Sciatic nerve (tissue), 2 donors: ENCODE data around the gene KLRB1. TPM values are rescaled to one million over a fixed set of nuclear protein-coding genes. Genes with fewer than 3 reads are reported as not detected.
"Not testable (repeated sequence)": the region's sequence is repeated elsewhere in the genome, so short reads cannot be mapped to it uniquely, and the experiment has no call there.

Experiments
- ATAC-seq: fragments of 200-7000 bp; cut with Tn5 transposase; one replicate; pipeline ENCODE4 v1.9.1; 2020; ENCODE audit warnings: mild to moderate bottlenecking, moderate library complexity
- DNase-seq: peaks from one replicate; pipeline ENCODE4 v3.0.0-alpha.2; 2020; ENCODE audit warnings: low spot score
- intact Hi-C: fragments of 100-400 bp; cut with DNase I; formaldehyde crosslinking; loops from one replicate; pipeline ENCODE4 v1.14.2; 2022
- total RNA-seq: library from RNA; stranded (reverse); fragmentation: NEBNext Ultra II Directional; extraction: Animal tissue kit (Norgen Biotek cat#: 25700); gene quantifications from one replicate; pipeline ENCODE4 v1.2.1, GENCODE V29; 2021
- donor health status: DM: no; HTN: no; CAD: no.
- donor health status: DM: no; HTN: no; CAD: no.

The KLRB1 gene
- total RNA-seq, 1 donor from 2014 or later, result 1.4 TPM

DNA sequence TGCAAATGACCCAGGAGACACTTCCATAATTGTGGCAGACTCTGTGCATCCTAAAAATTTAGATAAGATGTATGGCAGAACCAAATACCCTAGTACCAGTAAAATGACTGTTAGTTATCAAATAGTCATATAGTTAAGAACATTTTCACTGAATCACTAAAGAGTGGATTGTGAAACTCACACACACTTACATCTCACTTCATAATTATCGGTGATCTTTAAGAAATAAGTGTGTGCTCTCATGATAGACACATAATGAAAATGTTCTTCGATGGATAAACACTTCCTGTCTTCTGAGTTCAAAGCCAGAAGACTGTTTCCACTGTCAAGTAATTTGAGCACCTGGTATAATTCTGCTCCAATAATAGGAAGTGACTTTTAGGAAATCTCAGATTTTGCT lies 19.1 kb upstream of the KLRB1 start:
- intact Hi-C loops, result no loop called here
- DNase-seq, result no peak
- no peak for ATAC-seq

DNA sequence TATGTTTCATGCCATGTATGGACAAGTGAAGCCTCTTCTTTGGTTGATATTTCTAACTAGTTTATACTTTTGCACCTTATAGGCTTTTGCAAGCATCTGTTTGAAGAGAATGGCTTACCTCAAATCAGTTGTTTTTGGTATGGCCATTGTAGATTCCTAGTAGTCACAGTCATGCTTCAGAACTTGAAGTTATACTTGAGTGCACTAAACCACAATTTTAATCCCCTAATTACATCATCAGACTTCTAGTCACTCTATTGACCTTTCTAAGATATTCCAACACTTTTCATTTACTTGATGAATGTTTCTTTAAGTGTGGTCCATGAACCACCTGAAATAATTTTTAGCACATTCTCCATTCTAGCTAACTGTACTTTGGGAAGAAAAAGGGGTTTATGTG lies 18.6 kb upstream of the KLRB1 start:
- DNase-seq (no peak), ATAC-seq (no peak)
- intact Hi-C loops, result no loop called here

DNA sequence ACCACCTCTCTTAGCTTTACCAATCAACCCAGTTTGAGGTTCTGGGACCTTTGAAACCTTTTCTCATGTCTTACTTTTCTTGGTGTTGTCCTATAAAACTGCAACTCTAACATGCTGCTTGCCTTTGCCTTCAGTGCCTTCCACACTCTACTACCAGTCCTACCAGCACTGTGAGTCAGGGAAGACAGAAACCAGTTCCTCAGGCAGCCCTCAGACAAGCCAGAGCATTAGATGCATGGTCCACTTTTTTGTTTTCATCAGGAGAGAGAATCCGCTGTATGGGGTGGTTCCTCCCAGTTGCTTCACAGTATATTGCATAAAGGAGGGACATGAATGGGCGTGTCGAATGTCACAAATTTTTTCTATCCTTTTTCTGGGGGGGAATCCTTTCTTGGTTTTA lies 17.3 kb upstream of the KLRB1 start:
- intact Hi-C loops, result no loop called here
- ATAC-seq, result no peak
- no peak for DNase-seq

DNA sequence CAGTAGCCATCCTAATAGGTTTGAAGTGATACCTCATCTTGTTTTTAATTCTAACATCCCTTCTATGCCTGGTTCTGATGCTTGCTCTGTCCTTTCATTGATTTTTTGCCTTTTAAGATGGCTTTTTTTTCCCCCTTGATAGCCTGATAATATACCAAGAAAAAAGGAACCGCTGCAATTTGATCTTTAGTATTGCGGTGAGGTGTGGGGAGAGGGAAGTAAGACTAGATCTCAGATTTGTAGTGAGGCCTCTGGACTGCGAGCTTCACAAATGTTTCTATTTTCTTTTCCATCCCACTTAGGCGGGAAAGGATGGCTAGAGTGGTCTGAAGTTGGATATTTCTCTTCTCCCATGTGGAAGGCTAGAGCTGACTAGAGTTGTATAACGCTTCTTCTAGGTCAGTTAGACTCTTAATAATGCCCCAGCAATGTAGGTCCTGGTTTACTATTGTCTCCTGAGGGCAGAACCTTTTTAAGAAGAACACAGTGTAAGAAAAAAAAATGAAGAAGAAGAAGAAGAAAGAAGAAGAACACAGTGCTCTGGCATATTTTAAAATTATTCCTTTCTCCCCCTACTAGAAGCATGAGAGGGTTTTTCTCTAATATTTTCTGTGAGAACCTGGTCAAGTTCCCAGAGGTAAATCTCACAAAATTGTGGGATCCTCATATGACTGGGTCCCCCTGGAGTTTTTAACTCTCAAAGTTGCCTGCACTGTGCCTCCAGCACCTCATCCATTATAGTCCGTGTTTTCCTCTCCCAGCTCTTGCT lies 11.9 kb upstream of the KLRB1 start:
- DNase-seq (no peak), ATAC-seq (no peak)
- intact Hi-C loops, result no loop called here

DNA sequence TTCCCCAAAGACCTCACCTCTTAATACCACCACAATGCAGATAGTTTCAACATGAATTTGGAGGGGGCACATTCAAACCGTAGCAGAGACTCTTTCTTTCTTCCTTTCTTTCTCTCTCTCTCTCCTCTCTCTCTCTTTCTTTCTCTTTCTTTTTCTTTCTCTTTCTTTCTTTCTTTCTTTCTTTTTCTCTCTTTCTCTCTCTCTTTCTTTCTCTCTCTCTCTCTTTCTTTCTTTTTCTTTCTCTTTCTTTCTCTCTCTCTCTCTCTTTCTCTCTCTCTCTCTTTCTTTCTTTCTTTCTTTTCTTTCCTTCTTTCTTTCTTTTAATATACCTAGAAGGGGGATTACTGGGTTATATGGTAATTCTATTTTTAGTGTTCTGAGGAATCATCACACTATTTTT lies 11.2 kb upstream of the KLRB1 start:
- ATAC-seq, intact Hi-C loops, DNase-seq: not testable (repeated sequence)

DNA sequence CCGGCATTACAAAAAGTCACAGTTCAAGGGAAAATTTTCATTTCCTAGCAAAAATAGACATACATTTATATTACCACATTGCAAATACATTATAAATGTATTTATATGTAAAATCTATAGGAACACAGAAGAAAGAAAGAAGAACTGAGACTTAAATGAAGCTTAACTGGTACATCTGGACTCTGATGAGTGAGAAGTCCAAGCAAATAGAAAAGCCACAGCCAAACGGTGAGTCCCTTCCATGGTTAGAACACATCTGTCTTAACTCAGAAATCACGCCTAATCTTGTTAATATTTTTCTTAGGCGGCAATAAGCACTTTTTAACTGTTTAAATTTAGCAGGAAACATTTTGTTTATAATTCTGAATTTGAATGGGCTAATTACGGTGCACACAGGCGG lies 9.4 kb upstream of the KLRB1 start:
- intact Hi-C loops, result no loop called here
- no peak for ATAC-seq
- DNase-seq, result no peak

DNA sequence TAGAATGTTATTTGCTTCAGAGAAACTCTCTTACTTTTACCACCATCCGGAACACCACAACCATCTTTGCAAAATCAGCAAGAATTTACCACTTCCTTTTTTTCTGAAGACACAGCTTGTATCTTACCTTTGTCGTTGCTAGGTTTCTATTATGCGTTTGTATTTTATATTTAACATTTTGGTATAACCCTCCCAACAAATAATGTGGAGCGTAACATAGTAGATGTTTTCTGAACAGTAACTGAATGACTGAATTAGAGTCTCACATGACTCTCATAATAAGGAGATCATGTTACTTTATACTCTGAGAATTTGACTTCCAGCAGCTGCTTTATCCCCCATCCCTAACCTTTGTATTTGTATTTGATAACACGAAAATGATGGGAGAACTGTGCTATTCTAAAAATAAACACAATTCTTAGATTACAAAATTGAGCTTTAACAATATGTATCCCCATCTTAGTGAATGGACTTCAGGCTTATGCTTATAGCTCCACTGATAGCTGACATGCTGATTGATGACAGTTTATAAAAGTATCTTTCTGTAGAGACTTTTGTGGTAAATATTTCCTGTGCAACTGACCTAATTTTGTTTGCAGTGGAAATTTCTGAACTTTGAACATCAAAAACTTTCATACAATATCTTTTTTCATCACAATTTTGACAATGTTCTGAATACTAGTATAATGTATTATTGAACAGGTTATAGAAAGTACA lies 7.9 kb upstream of the KLRB1 start:
- ATAC-seq (peak; percentile 36), DNase-seq (no peak)
- intact Hi-C loops, result no loop called here

DNA sequence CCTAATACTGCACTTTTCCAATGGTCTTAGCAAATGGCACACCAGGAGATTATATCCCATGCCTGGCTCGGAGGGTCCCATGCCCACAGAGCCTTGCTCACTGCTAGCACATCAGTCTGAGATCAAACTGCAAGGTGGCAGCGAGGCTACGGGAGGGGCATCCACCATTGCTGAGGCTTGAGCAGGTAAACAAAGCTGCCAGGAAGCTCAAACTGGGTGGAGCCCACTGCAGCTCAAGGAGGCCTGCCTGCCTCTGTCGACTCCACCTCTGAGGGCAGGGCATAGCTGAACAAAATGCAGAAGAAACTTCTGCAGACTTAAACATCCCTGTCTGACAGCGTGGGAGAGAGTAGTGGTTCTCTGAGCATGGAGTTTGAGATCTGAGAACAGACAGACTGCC lies 2.9 kb upstream of the KLRB1 start:
- intact Hi-C loops, DNase-seq, ATAC-seq: not testable (repeated sequence)

DNA sequence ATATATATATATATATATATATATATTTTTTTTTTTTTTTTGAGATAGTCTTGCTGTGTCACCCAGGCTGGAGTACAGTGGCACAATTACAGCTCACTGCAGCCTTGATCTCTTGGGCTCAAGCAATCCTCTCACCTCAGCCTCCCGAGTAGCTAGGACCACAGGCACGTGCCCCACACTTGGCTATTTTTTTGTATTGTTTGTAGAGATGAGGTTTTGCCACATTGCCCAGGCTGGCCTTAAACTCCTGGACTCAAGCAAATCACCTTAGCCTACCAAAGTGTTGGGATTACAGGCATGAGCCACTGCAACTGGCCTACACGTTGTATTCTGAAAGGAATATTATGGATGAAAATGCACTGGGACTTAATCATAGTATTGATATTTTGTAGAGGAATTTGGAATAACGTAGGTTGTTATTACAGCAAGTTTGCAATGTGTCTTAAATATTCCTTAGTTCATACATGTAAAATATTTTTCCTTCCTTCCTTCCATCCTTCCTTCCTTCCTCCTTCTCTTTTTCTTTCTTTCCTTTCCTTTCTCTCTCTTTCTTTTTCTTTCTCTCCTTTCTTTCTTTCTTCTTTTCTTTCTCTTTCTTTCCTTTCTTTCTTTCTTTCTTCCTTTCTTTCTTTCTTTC lies 862 bp downstream of the KLRB1 start:
- intact Hi-C loops, result no loop called here
- ATAC-seq (no peak), DNase-seq (no peak)

DNA sequence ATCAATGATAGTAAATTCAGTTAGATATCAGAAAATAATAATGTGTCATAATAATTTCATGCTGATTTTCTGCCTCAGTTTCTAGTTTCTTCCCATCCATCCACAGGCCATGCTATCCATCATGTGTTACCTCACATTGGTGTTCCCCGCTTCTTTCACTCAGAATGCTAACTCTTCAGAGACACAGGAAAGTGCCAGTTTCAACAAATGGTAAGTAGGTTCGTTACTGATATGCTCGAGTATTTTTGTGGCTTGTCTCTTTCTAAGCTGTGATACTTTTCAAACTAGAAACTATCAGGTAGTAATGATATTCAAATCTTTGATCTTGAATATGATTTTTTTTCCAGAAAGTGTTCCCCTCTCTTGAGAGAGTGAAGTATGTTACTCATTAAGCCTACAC lies 1.5 kb downstream of the KLRB1 start:
- DNase-seq (no peak), ATAC-seq (no peak)
- intact Hi-C loops, result no loop called here

DNA sequence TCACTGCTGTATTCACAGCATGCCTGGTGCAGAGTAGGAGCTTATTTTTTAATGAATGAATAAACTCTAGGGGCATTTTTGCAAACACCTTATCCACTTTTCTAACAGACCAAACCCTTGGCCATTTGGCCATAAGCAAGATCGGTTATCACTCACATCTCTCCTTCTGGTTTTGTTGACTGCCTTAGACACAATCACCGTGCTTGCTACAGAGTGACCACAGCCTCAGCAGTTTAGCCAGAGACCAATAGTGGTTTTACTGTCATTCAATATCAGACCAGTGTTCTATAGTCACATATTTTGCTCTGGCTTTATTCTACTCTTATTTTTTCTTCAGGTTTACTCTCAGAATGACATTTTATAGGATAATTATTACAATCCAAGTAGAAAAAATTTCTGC lies 2.2 kb downstream of the KLRB1 start:
- no peak for ATAC-seq

DNA sequence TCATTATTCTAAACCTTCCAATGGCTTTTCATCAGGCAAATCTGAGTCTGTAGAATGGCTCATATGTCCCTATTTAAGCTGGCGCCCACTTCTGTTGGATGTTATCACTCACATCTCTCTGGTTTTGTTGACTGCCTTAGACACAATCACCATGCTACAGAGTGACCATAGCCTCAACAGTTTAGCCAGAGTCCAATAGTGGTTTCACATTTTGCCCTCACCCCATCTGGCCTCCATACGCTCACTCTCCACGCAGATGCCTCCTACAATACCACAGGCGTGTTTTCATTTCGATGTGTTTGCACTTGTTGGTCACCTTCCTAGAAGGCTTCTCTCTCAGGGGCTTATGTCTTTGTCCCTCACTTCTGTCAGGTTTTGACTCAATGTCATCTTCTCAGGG lies 3.4 kb downstream of the KLRB1 start:
- DNase-seq (no peak), ATAC-seq (no peak)
- intact Hi-C loops, result no loop called here

More for the DNA sequence above, 2.2 kb downstream of the KLRB1 start:
- DNase-seq, result no peak
- intact Hi-C loops, result no loop called here

DNA sequence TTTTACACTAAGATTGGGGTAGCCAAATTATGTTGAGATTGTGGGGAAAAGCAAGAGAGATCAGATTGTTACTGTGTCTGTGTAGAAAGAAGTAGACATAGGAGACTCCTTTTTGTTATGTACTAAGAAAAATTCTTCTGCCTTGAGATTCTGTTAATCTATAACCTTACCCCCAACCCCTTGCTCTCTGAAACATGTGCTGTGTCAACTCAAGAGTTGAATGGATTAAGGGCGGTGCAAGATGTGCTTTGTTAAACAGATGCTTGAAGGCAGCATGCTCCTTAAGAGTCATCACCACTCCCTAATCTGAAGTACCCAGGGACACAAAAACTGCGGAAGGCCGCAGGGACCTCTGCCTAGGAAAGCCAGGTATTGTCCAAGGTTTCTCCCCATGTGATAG lies 7.3 kb downstream of the KLRB1 start:
- DNase-seq, ATAC-seq, intact Hi-C loops: not testable (repeated sequence)

DNA sequence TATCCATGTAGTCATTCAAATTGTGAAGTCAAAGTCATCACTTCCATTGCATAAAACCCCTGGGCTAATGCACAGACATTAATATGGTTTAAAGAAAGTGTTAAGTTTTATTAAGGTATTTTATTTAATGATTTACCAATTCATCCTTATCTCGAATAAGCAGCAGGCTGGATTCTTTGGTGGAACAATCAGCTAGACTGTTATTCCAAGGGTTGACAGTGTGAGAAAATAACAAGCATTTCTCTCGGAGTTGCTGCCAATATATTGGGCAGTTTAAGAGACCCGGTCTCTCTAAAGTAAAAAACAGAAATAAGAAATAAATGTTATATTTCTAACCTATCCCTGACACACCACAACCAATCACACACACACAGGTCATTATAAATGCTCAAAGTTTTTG lies 9.4 kb downstream of the KLRB1 start:
- DNase-seq (no peak), ATAC-seq (no peak)
- intact Hi-C loops, result no loop called here

DNA sequence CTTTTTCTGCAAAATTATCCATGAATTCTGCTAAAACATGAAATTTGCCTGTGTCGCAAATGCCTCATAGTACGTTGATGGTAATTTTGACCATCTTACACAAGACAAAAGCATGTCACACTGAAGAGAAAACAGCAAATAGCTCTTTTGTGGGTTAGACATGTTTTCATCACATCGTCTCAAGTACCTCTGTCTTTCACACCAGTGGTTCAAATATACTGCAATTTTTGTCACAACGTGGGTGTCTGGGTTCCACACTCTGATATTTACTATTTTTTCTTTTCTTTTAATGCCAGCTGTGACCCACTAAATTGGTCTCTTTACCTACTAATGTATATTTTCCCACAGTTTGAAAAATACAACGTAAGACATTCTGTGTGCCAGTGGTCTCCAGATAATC lies 10.4 kb downstream of the KLRB1 start:
- no peak for DNase-seq
- intact Hi-C loops, result no loop called here
- no peak for ATAC-seq

DNA sequence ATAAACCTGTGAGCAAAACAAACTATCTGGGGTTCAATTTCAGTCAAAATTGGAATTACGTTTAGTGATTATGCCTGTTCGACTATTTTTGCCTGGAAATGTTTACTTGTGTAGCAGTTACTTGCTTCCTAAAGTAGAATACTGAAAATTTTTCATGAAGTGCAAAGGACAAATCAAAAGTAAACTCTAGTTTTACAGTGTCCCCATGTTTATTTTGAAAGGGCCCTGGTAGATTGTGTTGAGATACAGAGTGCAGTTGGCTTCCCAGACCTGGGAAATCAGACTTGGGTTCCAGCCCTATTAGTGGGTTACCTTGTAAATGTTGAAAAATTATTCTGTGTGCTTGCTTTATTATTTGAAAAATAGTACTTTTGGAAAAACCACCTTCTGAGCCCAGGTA lies 17.3 kb downstream of the KLRB1 start:
- intact Hi-C loops, result loop anchor here (2.0 kb wide), 1 partner anchor 70 kb away; no protein-coding TSS in a partner anchor
- no peak for DNase-seq
- ATAC-seq, result no peak

DNA sequence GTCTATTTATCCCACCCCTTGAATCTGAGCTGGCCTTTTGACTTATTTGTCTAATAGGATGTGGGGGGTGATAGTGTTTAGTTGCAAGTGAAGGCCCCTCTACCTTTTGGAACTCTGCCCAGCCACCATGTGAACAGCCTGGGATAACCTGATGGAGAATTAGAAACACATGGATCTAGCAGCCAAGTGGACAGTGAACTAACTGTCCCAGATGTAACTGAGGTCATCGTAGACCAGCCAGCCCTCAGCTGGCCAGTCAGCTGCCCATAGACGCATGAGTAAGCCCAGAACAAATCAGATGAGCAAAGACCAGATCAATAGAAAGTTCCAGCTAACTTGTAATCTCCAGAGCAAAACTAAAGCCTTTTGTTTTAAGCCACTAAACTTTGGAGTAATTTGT lies 19.0 kb downstream of the KLRB1 start:
- no peak for ATAC-seq
- intact Hi-C loops, result no loop called here
- DNase-seq, result no peak

DNA sequence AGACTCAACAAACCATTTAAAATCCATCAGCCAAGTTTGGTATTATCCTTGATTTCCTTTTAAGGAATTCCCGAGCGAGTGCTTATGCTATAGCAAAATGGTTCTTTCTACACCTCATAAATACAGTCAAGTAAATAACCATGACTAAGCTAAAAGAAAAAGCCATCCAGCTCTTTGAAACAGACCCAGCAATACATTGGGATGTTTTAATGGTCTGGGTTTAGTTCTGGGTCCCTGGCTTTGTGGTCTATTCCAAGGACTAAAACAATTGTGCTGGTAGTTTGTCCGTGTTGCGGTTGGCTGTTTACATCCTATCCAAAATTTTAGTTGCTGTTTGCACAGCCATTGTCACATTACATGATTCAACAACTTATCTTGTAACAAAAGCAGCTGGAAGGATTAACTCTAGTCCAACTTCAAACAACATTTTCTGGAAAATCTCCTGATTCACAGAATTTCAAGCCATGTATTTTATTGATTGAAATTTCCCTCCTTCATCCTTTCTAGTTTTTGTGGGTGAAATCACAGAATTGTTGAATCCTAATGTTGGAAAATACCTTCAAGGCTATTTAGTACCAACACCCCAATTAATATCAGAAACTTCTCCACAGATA lies 19.6 kb downstream of the KLRB1 start:
- no peak for ATAC-seq
- intact Hi-C loops, result no loop called here
- no peak for DNase-seq

DNA sequence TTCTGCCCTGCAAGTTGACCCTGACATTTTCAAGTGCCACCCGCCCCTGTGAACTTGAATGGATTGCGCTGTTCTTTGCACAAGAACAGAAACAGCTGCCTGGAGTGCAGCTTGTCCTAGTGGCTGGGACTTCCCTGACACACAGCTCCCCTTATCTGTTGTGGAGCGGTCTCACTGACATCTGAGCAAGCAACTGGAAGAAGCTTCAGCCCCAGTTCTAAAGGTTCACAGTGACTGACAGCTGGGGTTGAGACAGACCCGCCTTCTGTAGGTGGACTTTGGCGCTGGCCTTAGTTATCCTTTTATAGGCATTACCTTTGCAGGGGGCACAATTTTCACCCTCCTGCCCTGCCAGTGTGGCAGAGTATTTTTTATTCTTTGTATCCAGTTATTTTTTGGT lies 30.0 kb downstream of the KLRB1 start:
- DNase-seq, intact Hi-C loops, ATAC-seq: not testable (repeated sequence)

DNA sequence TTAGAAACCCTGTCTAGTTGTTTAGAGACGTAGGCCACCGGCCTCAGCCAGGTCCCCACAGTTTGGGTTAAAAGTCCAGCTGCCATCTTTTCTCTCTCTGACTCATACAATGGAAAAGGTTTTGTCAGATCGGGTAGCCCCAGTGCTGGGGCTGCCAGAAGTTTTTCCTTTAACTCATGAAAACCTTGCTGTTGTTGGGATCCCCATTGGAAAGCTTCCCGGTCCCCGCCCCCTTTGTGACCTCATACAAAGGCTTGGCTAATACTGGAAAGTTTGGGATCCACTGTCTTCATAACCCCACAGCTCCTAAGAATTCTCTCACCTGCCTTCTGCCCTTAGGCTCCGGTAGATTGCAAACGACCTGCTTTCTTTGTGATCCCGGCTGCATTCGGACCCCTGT lies 40.6 kb downstream of the KLRB1 start:
- intact Hi-C loops, DNase-seq, ATAC-seq: not testable (repeated sequence)
